HepG2 (cell line): ENCODE results near the gene PSKH1. TPM values are rescaled to one million over a fixed set of nuclear protein-coding genes. Genes with fewer than 3 reads are reported as not detected.

Experiments
- ATF7 ChIP-seq, 2 experiments: fragments of 450-650 bp in 1 of 2; sonication (generic) in 1 of 2; formaldehyde crosslinking in 1 of 2; IDR thresholded peaks; 2 replicates each; pipeline versions ENCODE4 v1.4.0 to v1.6.1; 2016 to 2020; ENCODE audit warnings: antibody characterized with exemption in 1 of 2, mild to moderate bottlenecking in 1 of 2, missing genetic modification reagents in 1 of 2
- IRF2 ChIP-seq: IDR thresholded peaks from 2 replicates; pipeline ENCODE4 v1.6.1; 2018; ENCODE audit warnings: missing genetic modification reagents, missing compliant biosample characterization
- NPAS2 ChIP-seq: sonication (generic); formaldehyde crosslinking; IDR thresholded peaks from 2 replicates; pipeline ENCODE4 v1.8.0; 2022; ENCODE audit warnings: mild to moderate bottlenecking, missing genetic modification reagents, borderline replicate concordance
- POLR2AphosphoS5 ChIP-seq: IDR thresholded peaks from 2 replicates; pipeline ENCODE4 v1.6.1; 2012; ENCODE audit warnings: low read depth, low read length
- ZC3H13 ChIP-seq: sonication (generic); formaldehyde crosslinking; IDR thresholded peaks from 2 replicates; pipeline ENCODE4 v1.8.1; 2023; ENCODE audit warnings: mild to moderate bottlenecking, missing genetic modification reagents, moderate library complexity
- ZNF350 ChIP-seq: sonication (generic); formaldehyde crosslinking; IDR thresholded peaks from 2 replicates; pipeline ENCODE4 v1.4.0; 2020; ENCODE audit warnings: mild to moderate bottlenecking, low read depth, missing genetic modification reagents, borderline replicate concordance
- ZNF782 ChIP-seq: sonication (generic); formaldehyde crosslinking; IDR thresholded peaks from 2 replicates; pipeline ENCODE4 v1.4.0; 2020; ENCODE audit warnings: missing genetic modification reagents, mild to moderate bottlenecking, borderline replicate concordance
- polyA plus RNA-seq, 8 experiments: library from polyadenylated mRNA; depleted of rRNA in 3 of 8; stranded (reverse) in 7 of 8; unstranded in 1 of 8; fragments of >200 nt; fragmentation: Illumina TruSeq in 4 of 8; extraction: Trizol in 4 of 8; gene quantifications; 2 replicates each; pipeline versions ENCODE4 v1.2.1 to v1.2.3, GENCODE V29; 2011 to 2016; ENCODE audit warnings: low read depth in 4 of 8, missing spikeins in 1 of 8, mixed read lengths in 1 of 8; ENCODE audit not compliant: insufficient read depth in 1 of 8
- total RNA-seq, 5 experiments: library from RNA; depleted of rRNA; stranded (reverse); fragments of >200 nt; fragmentation: Illumina TruSeq; extraction: Trizol; gene quantifications; 2 replicates each; pipeline ENCODE4 v1.2.3, GENCODE V29; 2016; ENCODE audit warnings: low read depth in 1 of 5
- TF ChIP-seq, protein P1 (sequence below): sonication (generic); formaldehyde crosslinking; IDR thresholded peaks from 2 replicates; pipeline ENCODE4 v1.8.1; 2022; ENCODE audit warnings: low read depth, mild to moderate bottlenecking, missing genetic modification reagents
- TF ChIP-seq, protein P2 (sequence below): sonication (generic); formaldehyde crosslinking; IDR thresholded peaks from one replicate; pipeline ENCODE4 v1.5.1; 2020; ENCODE audit warnings: mild to moderate bottlenecking, missing genetic modification reagents; ENCODE audit errors: not compliant biosample characterization
- TF ChIP-seq, protein P3 (sequence below): sonication (generic); formaldehyde crosslinking; IDR thresholded peaks from 2 replicates; pipeline ENCODE4 v1.4.0; 2020; ENCODE audit warnings: missing genetic modification reagents
- TF ChIP-seq, protein P4 (sequence below): sonication (generic); formaldehyde crosslinking; IDR thresholded peaks from 2 replicates; pipeline ENCODE4 v1.4.0; 2020; ENCODE audit warnings: missing genetic modification reagents, borderline replicate concordance
- TF ChIP-seq, protein P5 (sequence below): IDR thresholded peaks from 2 replicates; pipeline ENCODE4 v1.6.1; 2016; ENCODE audit warnings: mild to moderate bottlenecking, missing biosample characterization, missing genetic modification reagents

PSKH1 gene
- total and polyA plus RNA-seq, 2 of the 13 experiments (the other 11 are each of a cell fraction or from before 2014, with no cell fraction given): 8.4 to 19.1 TPM

DNA sequence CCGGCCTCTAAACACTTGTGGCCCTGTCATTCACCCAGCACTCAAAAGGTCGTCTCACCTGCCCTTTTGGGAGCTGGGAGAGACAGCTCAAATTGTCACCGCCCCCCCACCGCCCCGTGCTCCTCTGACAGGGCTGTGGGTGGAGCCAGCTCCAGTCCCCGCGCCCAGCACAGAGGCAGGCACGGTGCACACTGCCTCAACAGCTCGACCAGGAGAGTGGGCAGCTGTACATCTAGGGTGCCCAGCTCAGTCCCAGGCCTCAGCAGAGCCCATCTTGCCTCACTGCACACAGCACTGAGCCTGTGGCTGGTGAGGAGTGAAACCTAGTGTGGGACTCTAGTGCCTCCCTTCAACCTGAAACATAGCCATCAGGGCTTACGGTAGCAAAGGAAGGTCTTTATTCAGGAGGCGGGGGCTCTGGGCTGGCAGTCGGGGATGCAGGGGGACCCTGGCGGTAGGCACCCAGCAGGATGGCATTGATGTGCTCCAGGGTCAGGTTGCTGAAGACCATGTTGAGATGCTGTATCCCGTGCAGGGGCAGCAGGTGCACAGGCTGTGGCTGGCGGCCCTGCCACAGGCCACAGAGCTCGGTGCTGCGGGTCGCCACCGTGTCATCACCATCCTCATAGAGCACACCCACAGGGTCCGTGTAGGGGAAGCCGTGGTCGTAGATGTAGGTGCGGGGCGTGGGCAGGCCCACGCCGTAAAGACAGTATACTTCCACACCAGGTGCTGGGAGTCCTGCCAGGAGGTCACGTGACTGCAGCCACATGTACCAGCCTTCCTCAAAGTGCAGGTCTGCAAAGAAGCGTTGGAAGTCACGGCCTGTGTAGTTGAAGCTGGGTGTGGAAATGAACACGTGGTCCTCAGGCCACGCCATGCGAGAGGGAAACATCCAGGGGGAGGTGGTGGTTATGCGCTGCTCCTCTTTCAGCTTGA, 46.7 kb downstream of the PSKH1 start (continued):
- TF ChIP-seq, protein P1, sequence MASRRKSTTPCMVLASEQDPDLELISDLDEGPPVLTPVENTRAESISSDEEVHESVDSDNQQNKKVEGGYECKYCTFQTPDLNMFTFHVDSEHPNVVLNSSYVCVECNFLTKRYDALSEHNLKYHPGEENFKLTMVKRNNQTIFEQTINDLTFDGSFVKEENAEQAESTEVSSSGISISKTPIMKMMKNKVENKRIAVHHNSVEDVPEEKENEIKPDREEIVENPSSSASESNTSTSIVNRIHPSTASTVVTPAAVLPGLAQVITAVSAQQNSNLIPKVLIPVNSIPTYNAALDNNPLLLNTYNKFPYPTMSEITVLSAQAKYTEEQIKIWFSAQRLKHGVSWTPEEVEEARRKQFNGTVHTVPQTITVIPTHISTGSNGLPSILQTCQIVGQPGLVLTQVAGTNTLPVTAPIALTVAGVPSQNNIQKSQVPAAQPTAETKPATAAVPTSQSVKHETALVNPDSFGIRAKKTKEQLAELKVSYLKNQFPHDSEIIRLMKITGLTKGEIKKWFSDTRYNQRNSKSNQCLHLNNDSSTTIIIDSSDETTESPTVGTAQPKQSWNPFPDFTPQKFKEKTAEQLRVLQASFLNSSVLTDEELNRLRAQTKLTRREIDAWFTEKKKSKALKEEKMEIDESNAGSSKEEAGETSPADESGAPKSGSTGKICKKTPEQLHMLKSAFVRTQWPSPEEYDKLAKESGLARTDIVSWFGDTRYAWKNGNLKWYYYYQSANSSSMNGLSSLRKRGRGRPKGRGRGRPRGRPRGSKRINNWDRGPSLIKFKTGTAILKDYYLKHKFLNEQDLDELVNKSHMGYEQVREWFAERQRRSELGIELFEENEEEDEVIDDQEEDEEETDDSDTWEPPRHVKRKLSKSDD (CRISPR knock-in tag): 0 out of 2 replicates have a peak, but pooled peaks have one; percentile 29
- TF ChIP-seq, protein P2, sequence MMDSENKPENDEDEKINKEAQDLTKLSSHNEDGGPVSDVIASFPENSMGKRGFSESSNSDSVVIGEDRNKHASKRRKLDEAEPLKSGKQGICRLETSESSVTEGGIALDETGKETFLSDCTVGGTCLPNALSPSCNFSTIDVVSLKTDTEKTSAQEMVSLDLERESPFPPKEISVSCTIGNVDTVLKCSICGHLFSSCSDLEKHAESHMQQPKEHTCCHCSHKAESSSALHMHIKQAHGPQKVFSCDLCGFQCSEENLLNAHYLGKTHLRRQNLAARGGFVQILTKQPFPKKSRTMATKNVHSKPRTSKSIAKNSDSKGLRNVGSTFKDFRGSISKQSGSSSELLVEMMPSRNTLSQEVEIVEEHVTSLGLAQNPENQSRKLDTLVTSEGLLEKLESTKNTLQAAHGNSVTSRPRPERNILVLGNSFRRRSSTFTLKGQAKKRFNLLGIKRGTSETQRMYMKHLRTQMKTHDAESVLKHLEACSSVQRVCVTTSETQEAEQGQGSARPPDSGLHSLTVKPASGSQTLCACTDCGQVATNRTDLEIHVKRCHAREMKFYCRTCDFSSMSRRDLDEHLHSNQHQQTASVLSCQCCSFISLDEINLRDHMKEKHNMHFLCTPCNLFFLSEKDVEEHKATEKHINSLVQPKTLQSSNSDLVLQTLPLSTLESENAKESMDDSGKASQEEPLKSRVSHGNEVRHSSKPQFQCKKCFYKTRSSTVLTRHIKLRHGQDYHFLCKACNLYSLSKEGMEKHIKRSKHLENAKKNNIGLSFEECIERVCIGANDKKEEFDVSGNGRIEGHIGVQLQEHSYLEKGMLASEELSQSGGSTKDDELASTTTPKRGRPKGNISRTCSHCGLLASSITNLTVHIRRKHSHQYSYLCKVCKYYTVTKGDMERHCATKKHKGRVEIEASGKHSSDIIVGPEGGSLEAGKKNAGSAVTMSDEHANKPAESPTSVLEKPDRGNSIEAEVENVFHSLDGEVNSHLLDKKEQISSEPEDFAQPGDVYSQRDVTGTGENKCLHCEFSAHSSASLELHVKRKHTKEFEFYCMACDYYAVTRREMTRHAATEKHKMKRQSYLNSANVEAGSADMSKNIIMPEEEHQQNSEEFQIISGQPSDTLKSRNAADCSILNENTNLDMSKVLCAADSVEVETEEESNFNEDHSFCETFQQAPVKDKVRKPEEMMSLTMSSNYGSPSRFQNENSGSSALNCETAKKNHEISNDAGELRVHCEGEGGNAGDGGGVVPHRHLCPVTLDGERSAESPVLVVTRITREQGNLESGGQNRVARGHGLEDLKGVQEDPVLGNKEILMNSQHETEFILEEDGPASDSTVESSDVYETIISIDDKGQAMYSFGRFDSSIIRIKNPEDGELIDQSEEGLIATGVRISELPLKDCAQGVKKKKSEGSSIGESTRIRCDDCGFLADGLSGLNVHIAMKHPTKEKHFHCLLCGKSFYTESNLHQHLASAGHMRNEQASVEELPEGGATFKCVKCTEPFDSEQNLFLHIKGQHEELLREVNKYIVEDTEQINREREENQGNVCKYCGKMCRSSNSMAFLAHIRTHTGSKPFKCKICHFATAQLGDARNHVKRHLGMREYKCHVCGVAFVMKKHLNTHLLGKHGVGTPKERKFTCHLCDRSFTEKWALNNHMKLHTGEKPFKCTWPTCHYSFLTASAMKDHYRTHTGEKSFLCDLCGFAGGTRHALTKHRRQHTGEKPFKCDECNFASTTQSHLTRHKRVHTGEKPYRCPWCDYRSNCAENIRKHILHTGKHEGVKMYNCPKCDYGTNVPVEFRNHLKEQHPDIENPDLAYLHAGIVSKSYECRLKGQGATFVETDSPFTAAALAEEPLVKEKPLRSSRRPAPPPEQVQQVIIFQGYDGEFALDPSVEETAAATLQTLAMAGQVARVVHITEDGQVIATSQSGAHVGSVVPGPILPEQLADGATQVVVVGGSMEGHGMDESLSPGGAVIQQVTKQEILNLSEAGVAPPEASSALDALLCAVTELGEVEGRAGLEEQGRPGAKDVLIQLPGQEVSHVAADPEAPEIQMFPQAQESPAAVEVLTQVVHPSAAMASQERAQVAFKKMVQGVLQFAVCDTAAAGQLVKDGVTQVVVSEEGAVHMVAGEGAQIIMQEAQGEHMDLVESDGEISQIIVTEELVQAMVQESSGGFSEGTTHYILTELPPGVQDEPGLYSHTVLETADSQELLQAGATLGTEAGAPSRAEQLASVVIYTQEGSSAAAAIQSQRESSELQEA (CRISPR knock-in tag): peak; percentile 52
- TF ChIP-seq NPAS2 (CRISPR knock-in tag) (no peak), ZC3H13 (CRISPR knock-in tag) (peak; percentile 98), ZNF350 (CRISPR knock-in tag) (peak; percentile 72; the same call in 1 of the 2 replicates), IRF2 (CRISPR knock-in tag) (0 out of 2 replicates have a peak, but pooled peaks have one; percentile 16), ATF7 (IDR thresholded peaks at IDR 0.05) (no peak), ATF7 (CRISPR knock-in tag; IDR thresholded peaks at IDR 0.05) (0 out of 2 replicates have a peak, but pooled peaks have one; percentile 30), ZNF782 (CRISPR knock-in tag) (no peak), POLR2AphosphoS5 (peak; percentile 40; the same call in 1 of the 2 replicates)
- TF ChIP-seq, protein P3, sequence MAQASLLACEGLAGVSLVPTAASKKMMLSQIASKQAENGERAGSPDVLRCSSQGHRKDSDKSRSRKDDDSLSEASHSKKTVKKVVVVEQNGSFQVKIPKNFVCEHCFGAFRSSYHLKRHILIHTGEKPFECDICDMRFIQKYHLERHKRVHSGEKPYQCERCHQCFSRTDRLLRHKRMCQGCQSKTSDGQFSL (CRISPR knock-in tag): peak; percentile 85
- TF ChIP-seq, protein P4, sequence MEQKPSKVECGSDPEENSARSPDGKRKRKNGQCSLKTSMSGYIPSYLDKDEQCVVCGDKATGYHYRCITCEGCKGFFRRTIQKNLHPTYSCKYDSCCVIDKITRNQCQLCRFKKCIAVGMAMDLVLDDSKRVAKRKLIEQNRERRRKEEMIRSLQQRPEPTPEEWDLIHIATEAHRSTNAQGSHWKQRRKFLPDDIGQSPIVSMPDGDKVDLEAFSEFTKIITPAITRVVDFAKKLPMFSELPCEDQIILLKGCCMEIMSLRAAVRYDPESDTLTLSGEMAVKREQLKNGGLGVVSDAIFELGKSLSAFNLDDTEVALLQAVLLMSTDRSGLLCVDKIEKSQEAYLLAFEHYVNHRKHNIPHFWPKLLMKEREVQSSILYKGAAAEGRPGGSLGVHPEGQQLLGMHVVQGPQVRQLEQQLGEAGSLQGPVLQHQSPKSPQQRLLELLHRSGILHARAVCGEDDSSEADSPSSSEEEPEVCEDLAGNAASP (CRISPR knock-in tag): no peak
- TF ChIP-seq, protein P5, sequence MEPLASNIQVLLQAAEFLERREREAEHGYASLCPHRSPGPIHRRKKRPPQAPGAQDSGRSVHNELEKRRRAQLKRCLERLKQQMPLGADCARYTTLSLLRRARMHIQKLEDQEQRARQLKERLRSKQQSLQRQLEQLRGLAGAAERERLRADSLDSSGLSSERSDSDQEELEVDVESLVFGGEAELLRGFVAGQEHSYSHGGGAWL (CRISPR knock-in tag): no peak
